Endodermal cell (in vitro differentiated cells): ENCODE measurements around the gene C9orf50. TPM values are rescaled to one million over a fixed set of nuclear protein-coding genes. Genes with fewer than 3 reads are reported as not detected.

ENCODE experiments used
- DNase-seq: peaks from one replicate; pipeline ENCODE4 v3.0.0-alpha.2; 2017
- H3K27ac ChIP-seq: 2 replicates; pipeline ENCODE4 v1.5.1; 2013; ENCODE audit warnings: mild to moderate bottlenecking, low read depth, low read length, moderate library complexity
- H3K27me3 ChIP-seq: 2 replicates; pipeline ENCODE4 v1.6.1; 2013; ENCODE audit warnings: mild to moderate bottlenecking, low read length, moderate library complexity; ENCODE audit not compliant: insufficient read depth, control insufficient read depth, poor library complexity, severe bottlenecking
- H3K36me3 ChIP-seq: 2 replicates; pipeline ENCODE4 v1.7.0; 2013; ENCODE audit warnings: mild to moderate bottlenecking, low read length, moderate library complexity; ENCODE audit not compliant: control insufficient read depth, insufficient read depth
- H3K4me1 ChIP-seq: one replicate; pipeline ENCODE4 v1.7.0; 2013; ENCODE audit warnings: low read length; ENCODE audit not compliant: control insufficient read depth, insufficient read depth
- H3K4me3 ChIP-seq: 2 replicates; pipeline ENCODE4 v1.5.1; 2013; ENCODE audit warnings: mild to moderate bottlenecking, low read length, moderate library complexity
- H3K9ac ChIP-seq: 2 replicates; pipeline ENCODE4 v1.6.1; 2013; ENCODE audit warnings: mild to moderate bottlenecking, low read length, moderate library complexity; ENCODE audit not compliant: poor library complexity, severe bottlenecking; ENCODE audit errors: extremely low read depth
- H3K9me3 ChIP-seq: 2 replicates; pipeline ENCODE4 v1.6.1; 2013; ENCODE audit warnings: mild to moderate bottlenecking, low read length, moderate library complexity; ENCODE audit not compliant: control insufficient read depth
- H3K27ac Mint-ChIP-seq: 2 replicates; pipeline ENCODE4 v1.8.0; 2020; ENCODE audit warnings: mixed read lengths
- H3K27me3 Mint-ChIP-seq: 2 replicates; pipeline ENCODE4 v1.8.0; 2021; ENCODE audit warnings: mild to moderate bottlenecking, mixed read lengths; ENCODE audit not compliant: insufficient read depth
- H3K36me3 Mint-ChIP-seq: 2 replicates; pipeline ENCODE4 v1.8.0; 2020; ENCODE audit warnings: low read depth, mixed read lengths
- H3K4me1 Mint-ChIP-seq: 2 replicates; pipeline ENCODE4 v1.8.0; 2020; ENCODE audit warnings: mixed read lengths
- H3K4me3 Mint-ChIP-seq: 2 replicates; pipeline ENCODE4 v1.8.0; 2020; ENCODE audit warnings: mild to moderate bottlenecking, moderate library complexity, mixed read lengths
- H3K9me3 Mint-ChIP-seq: 2 replicates; pipeline ENCODE4 v1.8.0; 2020; ENCODE audit warnings: mild to moderate bottlenecking, mixed read lengths
- WGBS, 2 experiments: methylation state at CpG; one replicate each; pipeline versions ENCODE4 v1.1.5 to v1.1.7; 2013; ENCODE audit warnings: missing lambda C conversion rate in 2 of 2, mixed read lengths in 1 of 2; ENCODE audit not compliant: insufficient coverage in 1 of 2, insufficient read length in 1 of 2; 5-methylcytosine and 5-hydroxymethylcytosine counted together
- total RNA-seq, 2 donors: library from RNA; stranded (reverse); fragmentation: NEBNext Ultra II Directional in 1 of 2; extraction: Animal tissue kit (Norgen Biotek cat#: 25700) in 1 of 2; gene quantifications; 2 replicates in 1 of 2; 3 replicates in 1 of 2; pipeline ENCODE4 v1.2.1, GENCODE V29; 2021
- TF ChIP-seq, protein P1 (sequence below): fragments of 200-600 bp; sonication (generic); conservative IDR thresholded peaks from 2 replicates; pipeline ENCODE4 v1.5.0; 2021; ENCODE audit warnings: antibody characterized with exemption, mild to moderate bottlenecking

Gene C9orf50
- total RNA-seq, 2 donors from 2014 or later = not detected

DNA sequence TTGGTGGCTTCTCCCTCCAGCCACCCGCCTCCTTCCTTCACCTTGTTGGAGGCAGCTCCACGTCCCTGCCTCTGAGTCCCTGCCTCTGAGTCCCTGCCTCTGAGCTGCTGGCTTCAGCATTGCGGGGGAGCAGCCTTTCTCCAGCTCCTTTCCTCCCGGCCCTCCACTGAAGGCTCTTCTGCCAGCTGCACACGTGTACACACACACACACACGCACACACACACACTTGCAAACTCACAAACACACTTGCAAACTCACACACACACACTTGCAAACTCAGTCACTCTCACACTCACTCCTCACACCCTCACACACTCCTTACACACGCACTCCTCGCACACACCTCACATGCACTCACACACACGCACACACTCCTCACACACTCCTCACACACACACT lies 45.1 kb downstream of the C9orf50 start:
- Mint-ChIP-seq H3K9me3 (peaks cover 11% of the 10 kb centered on the region), H3K27ac (no peak overlapping the region), H3K36me3 (no peaks in the 10 kb centered on the region), H3K4me3 (no peak overlapping the region), H3K27me3 (peaks cover 5% of the 10 kb centered on the region), H3K4me1 (peaks cover 2% of the 10 kb centered on the region)
- TF ChIP-seq, protein P1, sequence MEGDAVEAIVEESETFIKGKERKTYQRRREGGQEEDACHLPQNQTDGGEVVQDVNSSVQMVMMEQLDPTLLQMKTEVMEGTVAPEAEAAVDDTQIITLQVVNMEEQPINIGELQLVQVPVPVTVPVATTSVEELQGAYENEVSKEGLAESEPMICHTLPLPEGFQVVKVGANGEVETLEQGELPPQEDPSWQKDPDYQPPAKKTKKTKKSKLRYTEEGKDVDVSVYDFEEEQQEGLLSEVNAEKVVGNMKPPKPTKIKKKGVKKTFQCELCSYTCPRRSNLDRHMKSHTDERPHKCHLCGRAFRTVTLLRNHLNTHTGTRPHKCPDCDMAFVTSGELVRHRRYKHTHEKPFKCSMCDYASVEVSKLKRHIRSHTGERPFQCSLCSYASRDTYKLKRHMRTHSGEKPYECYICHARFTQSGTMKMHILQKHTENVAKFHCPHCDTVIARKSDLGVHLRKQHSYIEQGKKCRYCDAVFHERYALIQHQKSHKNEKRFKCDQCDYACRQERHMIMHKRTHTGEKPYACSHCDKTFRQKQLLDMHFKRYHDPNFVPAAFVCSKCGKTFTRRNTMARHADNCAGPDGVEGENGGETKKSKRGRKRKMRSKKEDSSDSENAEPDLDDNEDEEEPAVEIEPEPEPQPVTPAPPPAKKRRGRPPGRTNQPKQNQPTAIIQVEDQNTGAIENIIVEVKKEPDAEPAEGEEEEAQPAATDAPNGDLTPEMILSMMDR = no peak
- H3K27me3 ChIP-seq = no peaks in the 10 kb centered on the region
- no peaks in the 10 kb centered on the region for H3K4me1 ChIP-seq
- no peaks in the 10 kb centered on the region for H3K36me3 ChIP-seq
- H3K9me3 ChIP-seq = no peaks in the 10 kb centered on the region
- H3K9ac ChIP-seq = no peak overlapping the region
- no peak overlapping the region for H3K27ac ChIP-seq
- no peak for DNase-seq
- H3K4me3 ChIP-seq = no peak overlapping the region
- 60 to 81% methylated on average over 6 to 9 of the region's 9 CpGs for WGBS, 2 experiments

GRCh38 chr9:129574911-129575585 lies 45.9 kb downstream of the C9orf50 start:
- H3K4me1 ChIP-seq = peaks cover 6% of the 10 kb centered on the region
- H3K4me3 Mint-ChIP-seq = no peak overlapping the region
- no peaks in the 10 kb centered on the region for H3K36me3 ChIP-seq
- H3K27me3 Mint-ChIP-seq = peaks cover 5% of the 10 kb centered on the region
- H3K4me1 Mint-ChIP-seq = peaks cover 7% of the 10 kb centered on the region
- no peak overlapping the region for H3K9ac ChIP-seq
- peaks cover 11% of the 10 kb centered on the region for H3K9me3 Mint-ChIP-seq
- H3K27me3 ChIP-seq = no peaks in the 10 kb centered on the region
- no peak overlapping the region for H3K27ac Mint-ChIP-seq
- H3K27ac ChIP-seq = no peak overlapping the region
- no peak overlapping the region for H3K4me3 ChIP-seq
- 94 to 98% methylated on average over 11 to 13 of the region's 13 CpGs for WGBS, 2 experiments
- no peaks in the 10 kb centered on the region for H3K9me3 ChIP-seq
- DNase-seq = no peak
- TF ChIP-seq, protein P1 = no peak
- no peaks in the 10 kb centered on the region for H3K36me3 Mint-ChIP-seq

DNA sequence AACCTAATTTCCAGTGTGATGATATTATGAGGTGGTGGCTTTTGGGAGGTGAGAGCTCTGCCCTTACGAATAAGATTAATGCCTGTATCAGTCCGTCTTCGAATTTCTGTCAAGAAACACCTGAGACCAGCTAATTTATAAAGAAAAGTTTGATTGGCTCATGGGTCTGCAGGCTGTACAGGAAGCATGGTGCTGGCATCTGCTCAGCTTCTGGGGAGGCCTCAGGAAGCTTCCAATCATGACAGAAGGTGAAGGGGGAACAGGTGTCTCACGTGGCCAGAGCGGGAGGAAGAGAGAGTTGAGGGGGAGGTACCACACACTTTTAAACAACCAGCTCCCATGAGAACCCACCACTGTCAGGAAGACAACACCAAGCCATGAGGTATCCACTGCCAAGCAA lies 46.9 kb downstream of the C9orf50 start:
- peaks cover 6% of the 10 kb centered on the region for H3K4me1 ChIP-seq
- no peaks in the 10 kb centered on the region for H3K9me3 ChIP-seq
- Mint-ChIP-seq H3K4me3 (no peak overlapping the region), H3K27me3 (peaks cover 3% of the 10 kb centered on the region), H3K27ac (no peak overlapping the region), H3K4me1 (peaks cover 14% of the 10 kb centered on the region), H3K36me3 (no peaks in the 10 kb centered on the region), H3K9me3 (peaks cover 11% of the 10 kb centered on the region)
- H3K27me3 ChIP-seq = no peaks in the 10 kb centered on the region
- H3K27ac ChIP-seq = no peak overlapping the region
- H3K9ac ChIP-seq = no peak overlapping the region
- H3K4me3 ChIP-seq = no peak overlapping the region
- no peaks in the 10 kb centered on the region for H3K36me3 ChIP-seq
- TF ChIP-seq, protein P1 = no peak
- DNase-seq = no peak
- WGBS, 2 experiments = 97 to 98% methylated on average over 3 to 5 of the region's 5 CpGs
